ENCODE results near the gene TPM1.
A peak's percentile ranks its signal among the peaks of the same experiment; 100 is the strongest.

TPM1 gene

DNA sequence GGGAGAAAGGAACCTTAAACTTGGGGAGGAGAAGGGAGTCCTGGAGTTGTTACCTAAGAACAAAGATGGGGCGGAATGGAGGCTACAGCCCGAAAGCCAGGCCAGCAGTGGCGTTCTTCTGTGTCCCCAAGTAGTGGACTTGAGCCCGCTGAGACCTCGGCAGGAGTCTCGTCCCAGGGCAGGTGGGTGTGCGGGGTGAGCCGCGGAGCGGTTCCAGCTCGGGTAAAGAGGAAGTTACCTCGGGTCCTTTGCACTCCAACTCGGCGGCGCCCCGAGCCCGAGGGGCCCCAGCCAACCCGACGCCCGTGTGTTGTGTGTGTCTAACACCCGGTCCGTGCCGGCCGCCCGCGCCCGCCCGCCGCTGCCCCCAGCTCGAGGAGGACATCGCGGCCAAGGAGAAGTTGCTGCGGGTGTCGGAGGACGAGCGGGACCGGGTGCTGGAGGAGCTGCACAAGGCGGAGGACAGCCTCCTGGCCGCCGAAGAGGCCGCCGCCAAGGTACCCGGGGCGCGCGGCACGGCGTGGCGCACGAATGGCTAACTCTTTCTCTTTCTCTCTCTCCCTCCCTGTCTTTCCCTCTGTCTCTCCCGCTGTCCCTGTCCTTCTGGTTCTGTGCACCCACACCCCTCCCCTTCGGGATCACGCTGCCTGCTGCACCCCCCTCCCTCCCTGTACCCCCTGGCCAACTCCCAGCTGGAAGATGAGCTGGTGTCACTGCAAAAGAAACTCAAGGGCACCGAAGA, 959 bp downstream of the TPM1 start:
- DNase-seq, result peak; percentile 47

- no peak for DNase-seq
Observed at GRCh38 chr15:63044077-63044644, 1.6 kb downstream of the TPM1 start.

- DNase-seq, result no peak
Observed at GRCh38 chr15:63044645-63045464, 2.3 kb downstream of the TPM1 start.

DNA sequence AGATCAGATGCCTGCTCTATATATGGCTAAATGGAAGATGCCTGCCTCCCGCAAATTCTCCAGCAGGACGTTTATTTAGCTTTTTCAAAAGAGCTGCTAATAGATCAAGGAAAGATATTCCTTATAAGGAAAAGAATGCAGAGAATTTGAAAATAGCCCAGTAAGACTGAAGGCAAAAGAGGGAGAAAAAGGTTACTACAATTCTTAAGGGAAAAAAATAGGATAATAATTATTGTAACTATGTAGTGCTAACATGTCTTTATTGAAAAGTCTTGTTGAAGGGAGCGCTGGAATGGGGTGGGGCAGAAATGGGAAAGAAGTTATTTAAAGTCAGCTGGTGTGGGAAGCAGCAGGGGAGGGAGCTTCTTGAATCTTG, 2.9 kb downstream of the TPM1 start:
- DNase-seq, result no peak

DNA sequence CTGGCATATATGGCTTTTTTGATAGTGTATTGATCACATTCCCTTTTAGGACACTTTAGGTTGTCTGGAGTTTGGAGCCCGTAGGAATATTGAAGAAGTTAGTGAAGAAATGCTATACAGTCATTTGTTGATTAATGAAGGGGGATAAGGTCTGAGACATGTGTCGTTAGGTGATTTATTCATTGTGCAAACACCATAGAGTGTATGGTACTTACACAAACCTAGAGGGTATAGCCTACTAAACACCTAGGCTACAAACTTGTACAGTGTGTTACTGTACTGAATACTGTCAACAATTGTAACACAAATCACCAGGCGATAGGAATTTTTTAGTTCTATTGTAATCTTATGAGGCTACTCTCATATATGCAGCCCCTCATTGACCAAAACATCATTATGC, 3.3 kb downstream of the TPM1 start:
- DNase-seq, result no peak

- DNase-seq, result no peak
Observed at GRCh38 chr15:63046917-63047760, 4.6 kb downstream of the TPM1 start.

DNA sequence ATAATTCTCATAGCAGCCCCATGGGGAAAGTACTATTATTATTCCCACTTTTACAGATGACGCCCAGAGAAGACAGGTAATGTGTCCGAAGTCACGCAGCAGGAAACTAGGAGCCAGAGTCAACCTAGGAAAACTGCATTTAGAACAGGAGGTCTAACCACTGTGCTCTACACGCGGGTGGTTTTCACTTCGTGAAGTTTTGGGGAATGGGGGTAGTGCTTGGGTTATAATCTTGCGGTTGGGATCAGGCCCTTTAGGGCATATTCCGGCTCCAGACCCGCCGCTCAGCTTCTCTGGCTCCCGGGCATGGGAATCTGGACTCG, 5.2 kb downstream of the TPM1 start:
- DNase-seq, result no peak

GRCh38 chr15:63048115-63048775, 5.7 kb downstream of the TPM1 start:
- peak; percentile 89 for DNase-seq

DNA sequence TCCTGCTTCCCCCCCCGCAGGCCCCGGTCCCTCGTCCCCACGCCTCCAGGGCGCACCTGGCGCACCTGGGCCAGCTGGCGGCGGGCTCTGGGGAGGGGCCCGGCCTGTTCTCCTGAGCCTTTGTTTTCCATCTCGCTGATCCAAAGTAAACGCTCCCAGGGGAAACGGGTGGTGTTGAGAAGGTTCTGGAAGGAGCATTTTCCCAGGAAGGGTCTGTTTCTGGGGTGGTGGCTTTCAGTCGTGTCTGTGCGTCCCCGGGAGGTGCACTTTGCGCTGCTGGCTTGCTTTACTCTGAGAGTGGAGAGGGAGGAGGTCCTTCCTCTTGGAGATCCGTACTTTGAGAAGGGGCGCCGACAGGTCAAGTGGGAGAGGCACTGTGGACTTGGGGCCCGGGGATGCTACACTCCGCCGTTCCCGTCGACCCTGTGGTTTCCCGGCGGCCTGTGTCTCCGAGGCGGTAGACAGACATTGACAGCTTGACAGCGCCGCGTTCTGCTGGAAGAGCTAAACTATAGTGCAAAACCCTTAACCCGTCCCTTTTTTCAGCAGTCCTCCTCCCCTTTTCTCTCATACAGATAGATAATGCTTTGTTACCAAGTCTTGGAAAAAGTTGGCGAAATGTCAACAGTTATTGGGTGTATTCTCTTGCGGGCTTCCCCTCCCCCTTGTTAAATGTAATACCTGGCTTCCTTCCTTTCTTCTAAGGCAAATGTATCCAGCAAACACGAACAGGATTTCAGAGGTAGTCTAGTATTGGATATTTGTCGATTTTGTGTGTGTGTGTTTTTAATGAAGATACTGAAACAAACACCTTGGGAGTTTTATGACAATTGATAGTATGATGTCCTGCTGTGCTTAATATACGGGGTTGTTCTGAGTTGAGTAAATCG, 6.5 kb downstream of the TPM1 start:
- DNase-seq, result peak; percentile 96

GRCh38 chr15:63049783-63050371, 7.3 kb downstream of the TPM1 start:
- peak; percentile 52 for DNase-seq

- DNase-seq, result peak; percentile 72
Observed at GRCh38 chr15:63050731-63051155, 8.2 kb downstream of the TPM1 start.

DNA sequence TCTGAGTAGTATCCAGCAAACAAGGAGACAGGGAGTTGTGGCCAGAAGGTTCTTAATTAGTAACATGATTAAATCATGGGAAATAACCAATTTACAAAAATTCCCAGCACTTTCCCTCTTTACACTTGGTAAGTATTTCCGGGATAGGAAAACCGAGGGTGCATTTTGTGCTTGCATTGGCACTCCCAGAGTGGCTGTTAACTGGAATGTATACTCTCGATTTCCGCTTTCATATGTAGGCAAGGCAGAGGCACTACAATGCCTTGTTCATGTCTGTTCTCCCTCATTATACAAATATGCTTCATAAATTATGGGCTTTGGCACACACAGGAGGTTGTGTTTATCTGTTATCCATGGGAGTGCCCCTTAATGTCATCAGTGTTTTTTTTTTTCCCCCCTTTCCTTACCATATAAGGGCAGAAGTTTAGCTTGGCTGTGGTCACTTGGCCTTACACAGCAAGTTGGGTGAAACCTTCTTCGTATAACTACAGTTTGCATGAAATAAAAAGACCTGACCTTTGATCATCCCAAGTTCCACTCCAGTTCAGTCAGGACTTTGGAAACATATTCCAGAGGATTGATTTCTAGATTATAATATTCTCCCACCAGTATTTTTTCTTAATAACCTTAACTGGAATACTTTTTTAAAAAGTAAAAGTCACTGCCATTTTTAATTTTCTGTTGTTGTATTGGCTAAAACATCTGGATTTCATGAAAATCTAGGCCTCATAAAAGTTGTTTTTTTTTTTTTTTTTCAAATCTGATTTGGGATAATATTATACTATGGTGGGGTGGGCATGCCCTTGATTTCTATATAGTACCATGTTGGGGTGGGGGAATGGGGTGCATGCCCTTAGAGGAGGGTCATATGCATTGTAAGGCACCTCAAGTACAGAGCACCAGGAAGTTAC, 8.9 kb downstream of the TPM1 start:
- peak; percentile 97 for DNase-seq

GRCh38 chr15:63052077-63052841, 9.7 kb downstream of the TPM1 start:
- no peak for DNase-seq

DNA sequence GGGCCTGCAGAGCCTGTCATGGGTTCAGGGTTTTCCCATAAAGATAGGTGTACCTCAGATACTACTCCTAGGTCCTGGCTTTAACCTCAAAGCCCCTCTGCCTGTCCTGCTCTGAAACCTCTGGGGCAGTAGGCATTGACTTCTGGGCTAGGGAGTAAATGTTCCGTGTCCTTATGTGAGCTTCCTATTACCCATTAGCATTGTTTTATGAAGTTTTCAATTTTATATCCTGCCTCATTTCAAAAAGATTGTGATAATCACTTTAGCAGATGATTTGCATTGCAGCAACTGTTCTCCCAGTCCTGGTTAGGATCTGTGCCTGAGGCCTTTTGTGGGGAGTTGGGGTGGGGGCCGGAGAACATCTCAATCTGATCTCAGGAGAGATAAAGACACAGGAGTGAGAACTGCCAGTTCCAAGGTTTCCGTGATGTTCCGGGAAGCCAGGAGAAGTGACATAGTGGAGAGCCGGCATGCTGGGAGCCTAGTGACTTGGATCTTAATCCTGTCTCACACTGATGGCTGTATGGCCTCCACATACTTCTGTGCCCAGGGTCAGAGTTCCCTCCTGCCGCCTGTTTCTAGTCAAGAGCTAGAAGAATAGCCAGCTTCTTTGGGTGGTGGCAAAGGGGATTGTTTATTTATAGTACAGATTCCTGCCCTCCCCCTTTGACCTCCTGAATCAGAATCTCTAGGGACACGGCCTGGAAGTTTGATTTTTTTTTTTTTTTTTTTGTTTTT, 10.6 kb downstream of the TPM1 start:
- DNase-seq, result no peak

- no peak for DNase-seq
Observed at GRCh38 chr15:63054281-63054683, 11.7 kb downstream of the TPM1 start.

DNA sequence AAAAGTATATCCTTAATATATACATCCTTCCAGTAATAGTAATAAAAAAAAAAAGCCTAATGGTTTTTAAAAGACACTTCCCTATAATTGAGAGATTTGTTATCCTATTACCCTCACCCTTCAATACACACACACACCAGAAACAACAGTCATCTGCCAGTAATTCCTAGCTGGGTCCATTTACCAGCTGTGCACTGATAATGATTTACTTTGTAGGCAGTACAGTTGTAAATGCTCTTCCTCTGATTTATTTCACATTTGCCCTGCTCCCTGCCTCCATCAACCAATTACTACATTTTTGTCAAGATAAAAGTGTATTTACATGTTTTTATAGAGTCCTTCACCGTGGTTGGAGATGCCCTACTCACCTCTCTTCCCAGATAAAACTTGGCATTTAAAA, 12.4 kb downstream of the TPM1 start:
- DNase-seq, result peak; percentile 63

DNA sequence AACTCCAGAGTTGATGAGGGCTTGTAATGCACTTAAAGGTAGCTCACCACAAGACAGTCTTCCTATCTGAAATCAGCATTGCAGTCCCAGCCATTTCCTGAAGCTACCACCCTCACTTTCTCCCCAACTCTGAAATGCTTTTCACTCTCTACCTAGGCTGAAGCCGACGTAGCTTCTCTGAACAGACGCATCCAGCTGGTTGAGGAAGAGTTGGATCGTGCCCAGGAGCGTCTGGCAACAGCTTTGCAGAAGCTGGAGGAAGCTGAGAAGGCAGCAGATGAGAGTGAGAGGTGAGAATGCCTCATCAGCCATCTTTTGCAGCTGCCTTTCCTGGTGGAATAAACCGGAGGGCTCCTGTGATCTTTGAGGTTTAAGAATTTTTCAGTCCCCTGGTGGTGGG, 14.3 kb downstream of the TPM1 start:
- peak; percentile 42 for DNase-seq
